SU-DHL-6 (cell line): ENCODE measurements around the gene S100A1.

Source experiments
- H2AFZ ChIP-seq: fragments of 200-600 bp; sonication (generic); 2 replicates; pipeline ENCODE4 v1.6.1; 2014; ENCODE audit warnings: low read depth, mild to moderate bottlenecking, moderate library complexity, mixed read lengths, antibody characterized with exemption, low read length; ENCODE audit not compliant: severe bottlenecking
- H3F3A ChIP-seq: fragments of 200-600 bp; shearing (Covaris generic); 2 replicates; pipeline ENCODE4 v1.6.0; 2016; ENCODE audit warnings: antibody characterized with exemption, mild to moderate bottlenecking; ENCODE audit not compliant: insufficient read depth
- H3K27ac ChIP-seq: fragments of 200-600 bp; sonication (generic); 2 replicates; pipeline ENCODE4 v1.5.1; 2016; ENCODE audit warnings: low read depth, mild to moderate bottlenecking, low read length, moderate library complexity, mixed read lengths
- H3K27me3 ChIP-seq: fragments of 200-600 bp; sonication (generic), shearing (Covaris generic); 2 replicates; pipeline ENCODE4 v1.6.0; 2014; ENCODE audit warnings: mild to moderate bottlenecking, low read length
- H3K36me3 ChIP-seq: fragments of 200-600 bp; sonication (generic); 2 replicates; pipeline ENCODE4 v1.6.1; 2014; ENCODE audit warnings: mild to moderate bottlenecking, low read length, mixed read lengths
- H3K4me2 ChIP-seq: fragments of 300-600, 200-600 bp; shearing (Covaris generic), sonication (generic); 2 replicates; pipeline ENCODE4 v1.6.0; 2014; ENCODE audit warnings: low read length, low read depth, mild to moderate bottlenecking; ENCODE audit not compliant: poor library complexity, severe bottlenecking
- H3K4me3 ChIP-seq: fragments of 200-600 bp; sonication (generic); 2 replicates; pipeline ENCODE4 v1.5.1; 2014; ENCODE audit warnings: antibody characterized with exemption, low read length, mild to moderate bottlenecking, mixed read lengths; ENCODE audit not compliant: insufficient read depth, poor library complexity, severe bottlenecking
- H3K79me2 ChIP-seq: fragments of 200-600 bp; sonication (generic); 2 replicates; pipeline ENCODE4 v1.6.1; 2014; ENCODE audit warnings: mild to moderate bottlenecking, low read length, moderate library complexity; ENCODE audit not compliant: insufficient read depth
- H3K9ac ChIP-seq: fragments of 200-600 bp; sonication (generic); 2 replicates; pipeline ENCODE4 v1.7.0; 2014; ENCODE audit warnings: mild to moderate bottlenecking, low read length
- H3K9me2 ChIP-seq: fragments of 200-600 bp; sonication (generic); replicated peaks from 2 replicates; pipeline ENCODE4 v1.6.1; 2014; ENCODE audit warnings: low read length; ENCODE audit not compliant: insufficient read depth
- H3K9me3 ChIP-seq: fragments of 200-600 bp; sonication (generic); 2 replicates; pipeline ENCODE4 v1.6.1; 2014; ENCODE audit warnings: low read length, mixed read lengths; ENCODE audit not compliant: insufficient read depth
- H4K20me1 ChIP-seq: fragments of 200-600 bp; sonication (generic); 2 replicates; pipeline ENCODE4 v1.6.1; 2014; ENCODE audit warnings: low read depth, mild to moderate bottlenecking, antibody characterized with exemption, low read length, moderate library complexity, mixed read lengths
- CTCF ChIP-seq: fragments of 200-600 bp; sonication (generic); IDR thresholded peaks from one replicate; pipeline ENCODE4 v1.5.1; 2017; ENCODE audit warnings: antibody characterized with exemption, mild to moderate bottlenecking, low read length, moderate library complexity; ENCODE audit not compliant: insufficient read depth, poor library complexity, severe bottlenecking
- EZH2phosphoT487 ChIP-seq: fragments of 200-600 bp; sonication (generic), shearing (Covaris generic); conservative IDR thresholded peaks from 2 replicates; pipeline ENCODE4 v1.6.1; 2018; ENCODE audit warnings: mild to moderate bottlenecking, antibody characterized with exemption, low read length, moderate library complexity, mixed read lengths

S100A1 gene

GRCh38 chr1:153651771-153652170 is 23.5 kb downstream of the S100A1 start:
- Histone ChIP-seq H3F3A (no peaks in the 10 kb centered on the region), H2AFZ (no peak overlapping the region), H4K20me1 (no peaks in the 10 kb centered on the region), H3K79me2 (no peaks in the 10 kb centered on the region), H3K27ac (no peak overlapping the region), H3K4me2 (no peak overlapping the region), H3K4me3 (no peak overlapping the region), H3K36me3 (no peaks in the 10 kb centered on the region), H3K9me3 (no peaks in the 10 kb centered on the region), H3K27me3 (no peaks in the 10 kb centered on the region), H3K9me2 (no peaks in the 10 kb centered on the region), H3K9ac (no peak overlapping the region)
- TF ChIP-seq CTCF: no peak
- TF ChIP-seq EZH2phosphoT487: no peak

GRCh38 chr1:153652805-153653500 is 24.7 kb downstream of the S100A1 start:
- Histone ChIP-seq H4K20me1 (no peaks in the 10 kb centered on the region), H3K9ac (no peak overlapping the region), H3K36me3 (no peaks in the 10 kb centered on the region), H3K27ac (no peak overlapping the region), H3K9me3 (no peaks in the 10 kb centered on the region), H3F3A (no peaks in the 10 kb centered on the region), H2AFZ (no peak overlapping the region), H3K4me3 (no peak overlapping the region), H3K4me2 (no peak overlapping the region), H3K9me2 (no peaks in the 10 kb centered on the region), H3K27me3 (no peaks in the 10 kb centered on the region), H3K79me2 (no peaks in the 10 kb centered on the region)
- TF ChIP-seq CTCF: no peak
- no peak for TF ChIP-seq EZH2phosphoT487

- no peaks in the 10 kb centered on the region for H3K27me3 ChIP-seq
- H3K9me3 ChIP-seq: no peaks in the 10 kb centered on the region
- H3K27ac ChIP-seq: no peak overlapping the region
- no peak overlapping the region for H3K9ac ChIP-seq
- H2AFZ ChIP-seq: no peak overlapping the region
- H4K20me1 ChIP-seq: no peaks in the 10 kb centered on the region
- TF ChIP-seq EZH2phosphoT487: no peak
- no peak for TF ChIP-seq CTCF
- H3K9me2 ChIP-seq: no peaks in the 10 kb centered on the region
- no peaks in the 10 kb centered on the region for H3F3A ChIP-seq
- H3K36me3 ChIP-seq: no peaks in the 10 kb centered on the region
- H3K79me2 ChIP-seq: peaks cover 12% of the 10 kb centered on the region; the same call in 1 of the 2 replicates
- H3K4me3 ChIP-seq: no peak overlapping the region
- no peak overlapping the region for H3K4me2 ChIP-seq
Observed at GRCh38 chr1:153655333-153655732, 27.1 kb downstream of the S100A1 start.
